Upper lobe of left lung (tissue), 6 donors: ENCODE measurements around the gene POU4F1. TPM values are rescaled to one million over a fixed set of nuclear protein-coding genes. Genes with fewer than 3 reads are reported as not detected.

ENCODE experiments used
- ATAC-seq, 2 donors: fragments of 200-7000 bp; cut with Tn5 transposase; one replicate each; pipeline ENCODE4 v1.9.1; 2022; ENCODE audit warnings: mild to moderate bottlenecking in 2 of 2, moderate library complexity in 2 of 2; ENCODE audit not compliant: low FRiP score in 2 of 2
- DNase-seq, 2 donors: peaks; one replicate each; pipeline ENCODE4 v3.0.0-alpha.2; 2019 to 2020
- H3K27ac ChIP-seq, 4 donors: fragments of 200-600 bp; sonication (generic); one replicate each; pipeline ENCODE4 v1.5.1; 2016 to 2019
- H3K27me3 ChIP-seq, 4 donors: fragments of 200-600 bp; sonication (generic); one replicate each; pipeline ENCODE4 v1.5.1; 2017 to 2019
- H3K36me3 ChIP-seq, 4 donors: fragments of 200-600 bp; sonication (generic); one replicate each; pipeline ENCODE4 v1.5.1; 2016 to 2019
- H3K4me1 ChIP-seq, 4 donors: fragments of 200-600 bp; sonication (generic); one replicate each; pipeline ENCODE4 v1.5.1; 2018 to 2019
- H3K4me3 ChIP-seq, 4 donors: fragments of 200-600 bp; sonication (generic); one replicate each; pipeline ENCODE4 v1.5.1; 2017 to 2019; ENCODE audit warnings: mild to moderate bottlenecking in 2 of 4, moderate library complexity in 1 of 4
- H3K9me3 ChIP-seq, 4 donors: fragments of 200-600 bp; sonication (generic); one replicate each; pipeline ENCODE4 v1.5.1; 2018 to 2019
- CTCF ChIP-seq, 6 experiments: fragments of 450-650 bp in 4 of 6; fragments of 200-600 bp in 2 of 6; sonication (generic) in 2 of 6; IDR thresholded peaks; one replicate each; pipeline ENCODE4 v1.5.1; 2016 to 2019; ENCODE audit warnings: antibody characterized with exemption in 6 of 6
- EP300 ChIP-seq, 4 donors: sonication (generic); formaldehyde crosslinking; IDR thresholded peaks; one replicate each; pipeline ENCODE4 v1.5.1; 2017; ENCODE audit warnings: antibody characterized with exemption in 4 of 4, control low read depth in 2 of 4
- POLR2A ChIP-seq, 4 donors: fragments of 450-650 bp; IDR thresholded peaks; one replicate each; pipeline ENCODE4 v1.5.1; 2016 to 2017; ENCODE audit warnings: antibody characterized with exemption in 4 of 4, mild to moderate bottlenecking in 2 of 4
- POLR2AphosphoS5 ChIP-seq, 2 donors: sonication (generic); formaldehyde crosslinking; IDR thresholded peaks; one replicate each; pipeline ENCODE4 v1.5.1; 2017; ENCODE audit warnings: antibody characterized with exemption in 2 of 2
- WGBS, 2 donors: methylation state at CpG; one replicate each; pipeline ENCODE4 v1.1.5; 2017 to 2018; 5-methylcytosine and 5-hydroxymethylcytosine counted together
- total RNA-seq, 6 donors: library from RNA; depleted of rRNA in 4 of 6; stranded (reverse); fragments of >200 nt in 4 of 6; gene quantifications; one replicate each; pipeline versions ENCODE4 v1.1.0 to v1.2.1, GENCODE V29; 2016 to 2021
- donor health status: DM: no; HTN: no; CAD: no; lungs with moderate emphysema.
- donor health status: DM: no; HTN: yes; CAD: no; lungs with severe emphysema.

POU4F1 gene
- total RNA-seq, 6 donors from 2014 or later = not detected

- no peak for ATAC-seq
- TF ChIP-seq CTCF (IDR thresholded peaks at IDR 0.05) = no peak
- no peak for TF ChIP-seq POLR2AphosphoS5 (IDR thresholded peaks at IDR 0.05)
- no peak for TF ChIP-seq EP300 (IDR thresholded peaks at IDR 0.05)
- no peak for TF ChIP-seq POLR2A (IDR thresholded peaks at IDR 0.05)
- 66 to 73% methylated on average over 5 of the region's 5 CpGs for WGBS, 2 donors
- no peaks in the 10 kb centered on the region for H3K9me3 ChIP-seq
- no peaks in the 10 kb centered on the region for H3K27me3 ChIP-seq
- no peak overlapping the region for H3K27ac ChIP-seq
- H3K4me3 ChIP-seq = no peak overlapping the region
- H3K36me3 ChIP-seq = no peaks in the 10 kb centered on the region
- no peak for DNase-seq
- H3K4me1 ChIP-seq = no peaks in the 10 kb centered on the region
Measured at GRCh38 chr13:78572459-78572858, 30.9 kb downstream of the POU4F1 start.

GRCh38 chr13:78569029-78569428, 34.3 kb downstream of the POU4F1 start:
- DNase-seq (no peak), ATAC-seq (no peak)
- no peak overlapping the region for H3K27ac ChIP-seq
- H3K36me3 ChIP-seq = no peaks in the 10 kb centered on the region
- WGBS, 2 donors = 84 to 95% methylated on average over 1 of the region's 1 CpG
- H3K27me3 ChIP-seq = no peaks in the 10 kb centered on the region
- no peak overlapping the region for H3K4me3 ChIP-seq
- TF ChIP-seq POLR2A (IDR thresholded peaks at IDR 0.05) = no peak
- TF ChIP-seq EP300 (IDR thresholded peaks at IDR 0.05) = no peak
- TF ChIP-seq CTCF (IDR thresholded peaks at IDR 0.05) = no peak
- TF ChIP-seq POLR2AphosphoS5 (IDR thresholded peaks at IDR 0.05) = no peak
- no peaks in the 10 kb centered on the region for H3K4me1 ChIP-seq
- no peaks in the 10 kb centered on the region for H3K9me3 ChIP-seq

- no peaks in the 10 kb centered on the region for H3K36me3 ChIP-seq
- TF ChIP-seq POLR2AphosphoS5 (IDR thresholded peaks at IDR 0.05) = no peak
- no peak for TF ChIP-seq CTCF (IDR thresholded peaks at IDR 0.05)
- no peak for TF ChIP-seq POLR2A (IDR thresholded peaks at IDR 0.05)
- no peak for TF ChIP-seq EP300 (IDR thresholded peaks at IDR 0.05)
- no peaks in the 10 kb centered on the region for H3K4me1 ChIP-seq
- H3K9me3 ChIP-seq = no peaks in the 10 kb centered on the region
- no peaks in the 10 kb centered on the region for H3K27me3 ChIP-seq
- ATAC-seq = no peak
- H3K27ac ChIP-seq = no peak overlapping the region
- WGBS, 2 donors = 74 to 81% methylated on average over 5 of the region's 5 CpGs
- no peak for DNase-seq
- H3K4me3 ChIP-seq = no peak overlapping the region
Measured at GRCh38 chr13:78566631-78567030, 36.7 kb downstream of the POU4F1 start.

GRCh38 chr13:78562237-78562889, 41.0 kb downstream of the POU4F1 start:
- DNase-seq (no peak), ATAC-seq (no peak)
- Histone ChIP-seq H3K4me1 (no peaks in the 10 kb centered on the region), H3K36me3 (no peaks in the 10 kb centered on the region), H3K27ac (no peak overlapping the region), H3K9me3 (no peaks in the 10 kb centered on the region), H3K27me3 (no peaks in the 10 kb centered on the region), H3K4me3 (no peak overlapping the region)
- TF ChIP-seq EP300 (IDR thresholded peaks at IDR 0.05) = no peak
- TF ChIP-seq POLR2A (IDR thresholded peaks at IDR 0.05) = no peak
- TF ChIP-seq POLR2AphosphoS5 (IDR thresholded peaks at IDR 0.05) = no peak
- no peak for TF ChIP-seq CTCF (IDR thresholded peaks at IDR 0.05)
- 42 to 52% methylated on average over 5 of the region's 5 CpGs for WGBS, 2 donors

Other genes starting within 250 kb of the POU4F1 start
- gene OBI1, start 55.6 kb upstream of the POU4F1 start, total RNA-seq = 10 to 100 TPM in 1 of 6 donors, 1 to 10 TPM in 5; 4.9 to 14.9 (median 8.1) TPM